Measurements from ENCODE around the gene CTTNBP2.
A peak's percentile ranks its signal among the peaks of the same experiment; 100 is the strongest.

CTTNBP2 gene

GRCh38 chr7:117876761-117877160, 3.5 kb upstream of the CTTNBP2 start:
- no peak overlapping the region for H3K4me3 ChIP-seq (replicated peaks; ENCODE audit: insufficient read depth, low read length)
- TF ChIP-seq POLR2AphosphoS5 (IDR thresholded peaks at IDR 0.05; ENCODE audit: low read depth): no peak
- no peak for TF ChIP-seq CTCF (IDR thresholded peaks at IDR 0.05; ENCODE audit: insufficient read depth, low read length)
- no peak overlapping the region for H3K27ac ChIP-seq (replicated peaks)
- DNase-seq (ENCODE audit: low read depth in 1 of 2, low spot score in 1 of 2): no peak
- peaks cover 29% of the 10 kb centered on the region for H3K27me3 ChIP-seq (ENCODE audit: insufficient read depth, poor library complexity, severe bottlenecking)

GRCh38 chr7:117875566-117875965, 2.3 kb upstream of the CTTNBP2 start:
- Histone ChIP-seq H3K27me3 (ENCODE audit: insufficient read depth, poor library complexity, severe bottlenecking) (peaks cover 35% of the 10 kb centered on the region), H3K4me3 (replicated peaks; ENCODE audit: insufficient read depth, low read length) (no peak overlapping the region), H3K27ac (replicated peaks) (no peak overlapping the region)
- no peak for DNase-seq (ENCODE audit: low read depth in 1 of 2, low spot score in 1 of 2)
- TF ChIP-seq, protein P1, sequence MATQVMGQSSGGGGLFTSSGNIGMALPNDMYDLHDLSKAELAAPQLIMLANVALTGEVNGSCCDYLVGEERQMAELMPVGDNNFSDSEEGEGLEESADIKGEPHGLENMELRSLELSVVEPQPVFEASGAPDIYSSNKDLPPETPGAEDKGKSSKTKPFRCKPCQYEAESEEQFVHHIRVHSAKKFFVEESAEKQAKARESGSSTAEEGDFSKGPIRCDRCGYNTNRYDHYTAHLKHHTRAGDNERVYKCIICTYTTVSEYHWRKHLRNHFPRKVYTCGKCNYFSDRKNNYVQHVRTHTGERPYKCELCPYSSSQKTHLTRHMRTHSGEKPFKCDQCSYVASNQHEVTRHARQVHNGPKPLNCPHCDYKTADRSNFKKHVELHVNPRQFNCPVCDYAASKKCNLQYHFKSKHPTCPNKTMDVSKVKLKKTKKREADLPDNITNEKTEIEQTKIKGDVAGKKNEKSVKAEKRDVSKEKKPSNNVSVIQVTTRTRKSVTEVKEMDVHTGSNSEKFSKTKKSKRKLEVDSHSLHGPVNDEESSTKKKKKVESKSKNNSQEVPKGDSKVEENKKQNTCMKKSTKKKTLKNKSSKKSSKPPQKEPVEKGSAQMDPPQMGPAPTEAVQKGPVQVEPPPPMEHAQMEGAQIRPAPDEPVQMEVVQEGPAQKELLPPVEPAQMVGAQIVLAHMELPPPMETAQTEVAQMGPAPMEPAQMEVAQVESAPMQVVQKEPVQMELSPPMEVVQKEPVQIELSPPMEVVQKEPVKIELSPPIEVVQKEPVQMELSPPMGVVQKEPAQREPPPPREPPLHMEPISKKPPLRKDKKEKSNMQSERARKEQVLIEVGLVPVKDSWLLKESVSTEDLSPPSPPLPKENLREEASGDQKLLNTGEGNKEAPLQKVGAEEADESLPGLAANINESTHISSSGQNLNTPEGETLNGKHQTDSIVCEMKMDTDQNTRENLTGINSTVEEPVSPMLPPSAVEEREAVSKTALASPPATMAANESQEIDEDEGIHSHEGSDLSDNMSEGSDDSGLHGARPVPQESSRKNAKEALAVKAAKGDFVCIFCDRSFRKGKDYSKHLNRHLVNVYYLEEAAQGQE (IDR thresholded peaks at IDR 0.05; ENCODE audit: insufficient replicate concordance, low read depth): no peak
- TF ChIP-seq POLR2AphosphoS5 (IDR thresholded peaks at IDR 0.05; ENCODE audit: low read depth) (no peak), CTCF (IDR thresholded peaks at IDR 0.05; ENCODE audit: insufficient read depth, low read length) (no peak)

- no peak overlapping the region for H3K27ac ChIP-seq (replicated peaks)
- TF ChIP-seq SPI1 (IDR thresholded peaks at IDR 0.05; ENCODE audit: borderline replicate concordance, low read depth) (no peak), CTCF (IDR thresholded peaks at IDR 0.05; ENCODE audit: insufficient read depth, low read length) (no peak), GABPA (IDR thresholded peaks at IDR 0.05; ENCODE audit: low read depth) (no peak), POLR2AphosphoS5 (IDR thresholded peaks at IDR 0.05; ENCODE audit: low read depth) (no peak)
- TF ChIP-seq, protein P1 (IDR thresholded peaks at IDR 0.05; ENCODE audit: insufficient replicate concordance, low read depth): no peak
- H3K4me3 ChIP-seq (replicated peaks; ENCODE audit: insufficient read depth, low read length): no peak overlapping the region
- H3K27me3 ChIP-seq (ENCODE audit: insufficient read depth, poor library complexity, severe bottlenecking): peaks cover 39% of the 10 kb centered on the region
- no peak for DNase-seq (ENCODE audit: low read depth in 1 of 2, low spot score in 1 of 2)
These were observed 1.0 kb upstream of the CTTNBP2 start for GRCh38 chr7:117874191-117874700.

DNA sequence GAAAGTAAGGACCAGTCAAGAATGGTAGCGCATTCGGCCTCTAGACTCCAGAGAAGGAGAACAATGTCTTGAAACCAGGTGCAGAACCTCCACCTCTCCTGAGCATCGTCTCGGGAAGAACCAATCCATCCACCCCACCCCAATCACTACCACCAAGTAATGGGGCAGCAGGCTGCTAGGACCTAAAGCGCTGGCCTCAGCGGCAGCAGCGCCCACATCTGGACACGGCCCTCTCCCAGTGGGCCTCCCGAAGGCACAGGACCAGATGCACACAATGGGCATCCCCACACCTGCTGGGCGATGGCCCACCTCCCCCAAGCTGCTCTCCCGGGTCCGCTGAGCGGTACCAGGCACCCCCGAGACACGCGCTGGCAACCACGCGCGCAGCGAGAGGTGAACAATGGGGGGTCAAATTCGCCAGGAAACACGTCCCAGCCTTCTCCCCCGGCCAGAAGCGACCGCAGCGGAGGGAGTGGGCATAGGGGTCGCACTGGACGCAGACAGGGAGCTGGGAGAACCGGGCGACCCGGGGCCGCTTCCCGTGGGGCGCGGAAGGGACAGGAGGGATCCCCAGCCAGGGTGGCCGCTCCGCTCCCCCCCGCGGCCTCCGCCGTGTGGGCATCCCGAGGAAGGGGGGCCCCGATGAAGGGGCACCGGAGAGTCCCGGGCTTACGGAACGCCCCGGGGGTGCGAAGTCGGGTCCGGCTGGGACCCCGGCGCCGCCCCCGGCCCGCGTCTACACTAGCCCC, 506 bp downstream of the CTTNBP2 start:
- TF ChIP-seq, protein P1 (IDR thresholded peaks at IDR 0.05; ENCODE audit: insufficient replicate concordance, low read depth): no peak
- no peak for TF ChIP-seq SPI1 (IDR thresholded peaks at IDR 0.05; ENCODE audit: borderline replicate concordance, low read depth)
- no peak for TF ChIP-seq GABPA (IDR thresholded peaks at IDR 0.05; ENCODE audit: low read depth)
- TF ChIP-seq CTCF (IDR thresholded peaks at IDR 0.05; ENCODE audit: insufficient read depth, low read length): no peak
- no peak for TF ChIP-seq POLR2AphosphoS5 (IDR thresholded peaks at IDR 0.05; ENCODE audit: low read depth)
- Histone ChIP-seq H3K4me3 (replicated peaks; ENCODE audit: insufficient read depth, low read length) (peak overlapping the region; percentile 30; the same call in 1 of the 2 replicates), H3K27ac (replicated peaks) (no peak overlapping the region), H3K27me3 (ENCODE audit: insufficient read depth, poor library complexity, severe bottlenecking) (peaks cover 42% of the 10 kb centered on the region)
- no peak for DNase-seq (ENCODE audit: low read depth in 1 of 2, low spot score in 1 of 2)
